Measurements from ENCODE around the gene AP3S2. TPM values are rescaled to one million over a fixed set of nuclear protein-coding genes. Genes with fewer than 3 reads are reported as not detected.

The AP3S2 gene
- total RNA-seq, 4 donors from 2014 or later: 20.9 to 90.0 (median 72.6) TPM

DNA sequence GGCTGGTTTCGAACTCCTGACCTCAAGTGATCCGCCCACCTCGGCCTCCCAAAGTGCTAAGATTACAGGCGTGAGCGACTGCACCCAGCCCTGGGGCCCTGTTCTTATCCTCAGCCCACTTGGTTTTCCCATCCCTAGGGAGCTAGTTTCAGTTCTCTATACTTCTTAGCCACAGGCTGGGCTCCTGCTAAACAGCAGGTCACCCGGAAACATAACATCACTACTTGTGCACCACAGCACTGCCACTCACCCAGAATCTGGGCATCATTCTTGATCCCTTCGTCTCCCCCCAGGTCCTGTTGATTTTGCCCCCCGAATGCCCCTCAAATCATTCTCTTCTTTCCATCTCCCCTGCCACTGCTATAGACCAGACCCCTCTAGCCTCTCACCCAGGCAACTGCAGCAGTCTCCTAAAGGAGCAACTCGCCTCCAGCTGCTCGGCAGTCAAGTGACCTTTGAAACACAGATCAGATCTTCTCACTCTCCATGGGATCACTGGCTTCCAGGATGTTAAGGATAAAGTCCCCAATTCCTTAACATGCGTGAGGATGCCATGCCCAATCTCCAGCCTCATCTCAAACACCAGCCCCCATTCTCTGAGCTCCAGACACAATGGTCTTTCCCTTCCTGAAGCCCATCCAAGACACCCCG is 5.6 kb upstream of the AP3S2 start:
- Histone ChIP-seq H3K36me3 (peaks cover 0 to 28% (median 9%) of the 10 kb centered on the region in 4 donors), H3K27me3 (no peaks in the 10 kb centered on the region), H3K27ac (no peak overlapping the region), H3K9me3 (no peaks in the 10 kb centered on the region), H3K4me3 (no peak overlapping the region), H3K4me1 (peaks cover 0 to 16% (median 2%) of the 10 kb centered on the region in 4 donors)
- DNase-seq: no peak
- no peak for TF ChIP-seq POLR2AphosphoS5 (IDR thresholded peaks at IDR 0.05)
- no peak for TF ChIP-seq EP300 (IDR thresholded peaks at IDR 0.05; ENCODE audit: low read depth)
- TF ChIP-seq CTCF (IDR thresholded peaks at IDR 0.05): no peak
- TF ChIP-seq POLR2A (IDR thresholded peaks at IDR 0.05): no peak
- in situ Hi-C loops (cut with MboI; ENCODE audit: low pct_ligation_motif_present in 1 of 4, low pct_unique_long_range_greater_than_20kb in 1 of 4, low sequenced_read_pairs in 3 of 4): loop anchor here in 2 of 4 donors (5.0 to 10.0 kb wide), 2 partner anchors 173 to 175 kb away; no protein-coding TSS in a partner anchor
- 53 to 71% methylated on average over 3 to 12 of the region's 12 CpGs for WGBS, 2 donors (ENCODE audit: low coverage in 1 of 2)
- intact Hi-C loops (cut with DNase I; ENCODE audit: low total_unique reads): no loop called here

- Histone ChIP-seq H3K36me3 (peaks cover 0 to 23% (median 9%) of the 10 kb centered on the region in 4 donors), H3K4me3 (no peak overlapping the region), H3K4me1 (peaks cover 0 to 17% (median 3%) of the 10 kb centered on the region in 4 donors), H3K27ac (no peak overlapping the region), H3K27me3 (no peaks in the 10 kb centered on the region), H3K9me3 (no peaks in the 10 kb centered on the region)
- WGBS, 2 donors (ENCODE audit: low coverage in 1 of 2): 82% methylated on average over 7 of the region's 7 CpGs; no CpG with 5 or more reads in 1 of the 2 donors
- in situ Hi-C loops (cut with MboI; ENCODE audit: low pct_ligation_motif_present in 1 of 4, low pct_unique_long_range_greater_than_20kb in 1 of 4, low sequenced_read_pairs in 3 of 4): loop anchor here in 2 of 4 donors (5.0 to 10.0 kb wide), 2 partner anchors 174 to 176 kb away; no protein-coding TSS in a partner anchor
- peak; percentile 53 for DNase-seq
- intact Hi-C loops (cut with DNase I; ENCODE audit: low total_unique reads): no loop called here
- peak; percentile 49 to 85 (median 62) for TF ChIP-seq CTCF (IDR thresholded peaks at IDR 0.05)
- TF ChIP-seq POLR2AphosphoS5 (IDR thresholded peaks at IDR 0.05): no peak
Measured at GRCh38 chr15:89898614-89899294, 5.0 kb upstream of the AP3S2 start.

DNA sequence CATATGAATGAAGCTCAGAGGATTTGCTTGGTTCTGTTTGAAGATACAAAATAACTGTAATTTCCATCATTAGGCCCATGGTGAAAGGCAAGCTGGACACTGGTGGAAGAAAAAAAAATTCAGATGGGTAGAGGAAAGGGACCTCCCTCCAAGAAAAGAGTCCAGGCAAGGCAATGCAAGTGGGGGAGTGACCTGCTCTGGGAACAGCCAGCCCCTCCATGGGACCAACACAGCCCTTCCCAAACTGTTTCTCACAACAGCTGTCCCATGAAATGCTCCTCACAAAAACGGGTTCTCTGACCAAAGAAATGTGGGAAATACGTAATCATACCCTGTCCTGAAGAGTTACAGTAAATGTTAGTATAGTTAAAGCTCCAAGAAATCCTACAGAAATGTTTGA is 4.4 kb upstream of the AP3S2 start:
- Histone ChIP-seq H3K27ac (no peak overlapping the region), H3K36me3 (peaks cover 0 to 16% (median 7%) of the 10 kb centered on the region in 4 donors), H3K4me3 (no peak overlapping the region), H3K4me1 (peaks cover 1 to 19% (median 4%) of the 10 kb centered on the region in 4 donors), H3K27me3 (no peaks in the 10 kb centered on the region), H3K9me3 (no peaks in the 10 kb centered on the region)
- 59 to 78% methylated on average over 2 of the region's 2 CpGs for WGBS, 2 donors (ENCODE audit: low coverage in 1 of 2)
- TF ChIP-seq CTCF (IDR thresholded peaks at IDR 0.05) (no peak), POLR2AphosphoS5 (IDR thresholded peaks at IDR 0.05) (no peak), EP300 (IDR thresholded peaks at IDR 0.05; ENCODE audit: low read depth) (no peak), POLR2A (IDR thresholded peaks at IDR 0.05) (no peak)
- DNase-seq: no peak
- intact Hi-C loops (cut with DNase I; ENCODE audit: low total_unique reads) (no loop called here), in situ Hi-C loops (cut with MboI; ENCODE audit: low pct_ligation_motif_present in 1 of 4, low pct_unique_long_range_greater_than_20kb in 1 of 4, low sequenced_read_pairs in 3 of 4) (loop anchor here in 2 of 4 donors (5.0 to 10.0 kb wide), 2 partner anchors 174 to 177 kb away; no protein-coding TSS in a partner anchor)

DNA sequence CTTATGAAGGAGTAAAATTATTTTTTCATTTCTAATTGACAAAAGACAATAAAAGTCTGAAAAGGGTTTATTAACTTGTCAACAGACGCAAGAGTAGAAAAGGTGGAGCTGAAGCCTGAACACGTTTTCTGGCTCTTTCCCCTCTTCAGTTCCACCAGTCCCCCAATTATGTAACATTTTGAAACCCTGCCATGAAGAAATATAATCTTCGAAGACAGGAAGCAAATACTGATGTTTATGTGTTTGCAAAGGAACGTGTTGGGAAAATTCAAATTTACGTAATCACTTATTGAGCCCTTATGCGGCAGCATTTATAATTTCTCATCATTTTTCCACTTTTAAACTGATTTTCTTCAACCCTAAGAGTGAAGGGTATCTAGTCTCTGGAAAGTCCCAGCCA is 767 bp downstream of the AP3S2 start:
- no peaks in the 10 kb centered on the region for H3K27me3 ChIP-seq
- WGBS, 2 donors (ENCODE audit: low coverage in 1 of 2): 12 to 14% methylated on average over 6 of the region's 6 CpGs
- peak overlapping the region; percentile 90 to 97 (median 92) for H3K27ac ChIP-seq
- H3K9me3 ChIP-seq: no peaks in the 10 kb centered on the region
- peak overlapping the region; percentile 62 to 96 (median 74) for H3K4me3 ChIP-seq
- peaks cover 7 to 31% (median 16%) of the 10 kb centered on the region in 4 donors for H3K4me1 ChIP-seq
- peaks cover 0 to 7% (median 0%) of the 10 kb centered on the region in 4 donors for H3K36me3 ChIP-seq
- TF ChIP-seq CTCF (IDR thresholded peaks at IDR 0.05): no peak
- no peak for TF ChIP-seq POLR2AphosphoS5 (IDR thresholded peaks at IDR 0.05)
- TF ChIP-seq POLR2A (IDR thresholded peaks at IDR 0.05): no peak
- TF ChIP-seq EP300 (IDR thresholded peaks at IDR 0.05; ENCODE audit: low read depth): no peak
- intact Hi-C loops (cut with DNase I; ENCODE audit: low total_unique reads) (no loop called here), in situ Hi-C loops (cut with MboI; ENCODE audit: low pct_ligation_motif_present in 1 of 4, low pct_unique_long_range_greater_than_20kb in 1 of 4, low sequenced_read_pairs in 3 of 4) (loop anchor here in 2 of 4 donors (5.0 to 10.0 kb wide), 2 partner anchors 179 to 182 kb away; no protein-coding TSS in a partner anchor)
- DNase-seq: no peak

All from transverse colon (tissue), 4 donors.